ENCODE data around the gene GPC6. TPM values are rescaled to one million over a fixed set of nuclear protein-coding genes. Genes with fewer than 3 reads are reported as not detected.

The GPC6 gene
- total and polyA plus RNA-seq, 4 donors, result 5.9 to 29.1 (median 18.2) TPM

DNA sequence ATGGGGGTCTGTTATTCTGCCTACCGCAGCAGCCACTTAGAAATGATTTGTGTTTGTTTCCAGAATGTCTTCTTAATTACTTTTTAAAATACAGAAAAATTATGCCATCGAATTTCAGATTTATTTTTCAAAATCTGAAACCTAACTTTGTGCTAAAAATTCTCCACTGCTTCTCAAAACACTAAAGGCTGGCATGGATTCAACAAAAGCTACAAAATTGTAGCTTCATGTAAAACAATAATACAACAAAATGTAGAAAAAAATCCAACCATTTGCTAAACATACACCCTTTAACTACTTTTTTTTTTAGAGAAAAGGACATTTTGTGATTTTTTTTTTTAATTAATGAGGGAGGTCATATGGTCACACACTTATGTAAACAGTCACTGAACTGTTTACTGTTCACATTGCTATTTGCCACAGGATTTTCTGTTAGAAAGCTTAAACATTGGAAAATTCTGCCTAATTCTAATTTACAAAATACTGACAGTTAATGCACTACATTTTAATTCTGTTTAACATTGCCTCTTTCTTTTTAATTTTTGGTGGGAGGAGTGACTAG is 646.3 kb downstream of the GPC6 start:
- DNase-seq (ENCODE audit: low spot score), result no peak

DNA sequence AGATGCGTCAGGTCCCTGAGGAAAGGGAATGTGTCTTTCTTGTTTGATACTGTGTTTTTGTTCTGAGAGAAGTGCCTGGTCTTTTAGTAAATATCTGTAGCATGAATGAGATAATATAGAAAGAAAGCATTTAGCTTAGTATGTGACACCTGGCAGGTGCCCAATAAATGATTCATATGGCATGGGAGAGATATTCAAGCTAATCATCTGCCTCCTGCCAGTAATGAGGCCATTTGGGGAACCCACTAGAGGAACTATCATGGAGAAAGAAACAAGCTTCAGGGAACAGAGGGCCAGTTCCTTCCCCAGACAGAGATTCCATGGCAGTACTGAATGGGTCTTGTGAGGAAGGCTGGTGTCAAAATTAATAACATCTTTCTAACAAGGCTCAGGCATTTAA is 648.9 kb downstream of the GPC6 start:
- no peaks in the 10 kb centered on the region for H3K27me3 ChIP-seq (ENCODE audit: control insufficient read depth in 4 of 4, insufficient read depth in 4 of 4, low read length in 3 of 4)
- H3K36me3 ChIP-seq (ENCODE audit: control insufficient read depth in 4 of 4, insufficient read depth in 3 of 4, low read depth in 1 of 4, low read length in 3 of 4), result no peaks in the 10 kb centered on the region
- no peak for DNase-seq (ENCODE audit: low spot score)
- H3K9me3 ChIP-seq (ENCODE audit: control insufficient read depth in 4 of 4, low read length in 3 of 4), result peaks cover 0 to 2% (median under 1%) of the 10 kb centered on the region in 4 donors
- H3K27ac ChIP-seq (ENCODE audit: low read depth in 1 of 2, low read length in 2 of 2), result no peak overlapping the region
- H3K9ac ChIP-seq (ENCODE audit: low read depth in 1 of 2, low read length in 2 of 2), result no peak overlapping the region
- no peaks in the 10 kb centered on the region for H3K4me1 ChIP-seq (ENCODE audit: control insufficient read depth in 4 of 4, insufficient read depth in 4 of 4, low read length in 3 of 4)
- H3K4me3 ChIP-seq (ENCODE audit: low read depth in 1 of 3, low read length in 3 of 3), result no peak overlapping the region
- 95% methylated on average over 1 of the region's 1 CpG for WGBS
- no peak for TF ChIP-seq YY1 (IDR thresholded peaks at IDR 0.05)
- no peak for TF ChIP-seq JUND (IDR thresholded peaks at IDR 0.05)
- TF ChIP-seq GABPA (IDR thresholded peaks at IDR 0.05 in 1 of 2, conservative IDR thresholded peaks at IDR 0.05 in 1 of 2), result no peak
- no peak for TF ChIP-seq RXRA (IDR thresholded peaks at IDR 0.05)
- TF ChIP-seq FOXA2 (IDR thresholded peaks at IDR 0.05), result no peak
- no peak for TF ChIP-seq FOXA1 (IDR thresholded peaks at IDR 0.05)
- TF ChIP-seq EGR1 (IDR thresholded peaks at IDR 0.05; ENCODE audit: low read depth in 2 of 2), result no peak
- TF ChIP-seq, protein P1, sequence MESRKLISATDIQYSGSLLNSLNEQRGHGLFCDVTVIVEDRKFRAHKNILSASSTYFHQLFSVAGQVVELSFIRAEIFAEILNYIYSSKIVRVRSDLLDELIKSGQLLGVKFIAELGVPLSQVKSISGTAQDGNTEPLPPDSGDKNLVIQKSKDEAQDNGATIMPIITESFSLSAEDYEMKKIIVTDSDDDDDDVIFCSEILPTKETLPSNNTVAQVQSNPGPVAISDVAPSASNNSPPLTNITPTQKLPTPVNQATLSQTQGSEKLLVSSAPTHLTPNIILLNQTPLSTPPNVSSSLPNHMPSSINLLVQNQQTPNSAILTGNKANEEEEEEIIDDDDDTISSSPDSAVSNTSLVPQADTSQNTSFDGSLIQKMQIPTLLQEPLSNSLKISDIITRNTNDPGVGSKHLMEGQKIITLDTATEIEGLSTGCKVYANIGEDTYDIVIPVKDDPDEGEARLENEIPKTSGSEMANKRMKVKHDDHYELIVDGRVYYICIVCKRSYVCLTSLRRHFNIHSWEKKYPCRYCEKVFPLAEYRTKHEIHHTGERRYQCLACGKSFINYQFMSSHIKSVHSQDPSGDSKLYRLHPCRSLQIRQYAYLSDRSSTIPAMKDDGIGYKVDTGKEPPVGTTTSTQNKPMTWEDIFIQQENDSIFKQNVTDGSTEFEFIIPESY (IDR thresholded peaks at IDR 0.05), result no peak
- no peak for TF ChIP-seq NR2F2 (IDR thresholded peaks at IDR 0.05)
- TF ChIP-seq, protein P2, sequence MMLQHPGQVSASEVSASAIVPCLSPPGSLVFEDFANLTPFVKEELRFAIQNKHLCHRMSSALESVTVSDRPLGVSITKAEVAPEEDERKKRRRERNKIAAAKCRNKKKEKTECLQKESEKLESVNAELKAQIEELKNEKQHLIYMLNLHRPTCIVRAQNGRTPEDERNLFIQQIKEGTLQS (IDR thresholded peaks at IDR 0.05), result no peak
- TF ChIP-seq HNF4A (conservative IDR thresholded peaks at IDR 0.05), result no peak
- TF ChIP-seq, protein P3, sequence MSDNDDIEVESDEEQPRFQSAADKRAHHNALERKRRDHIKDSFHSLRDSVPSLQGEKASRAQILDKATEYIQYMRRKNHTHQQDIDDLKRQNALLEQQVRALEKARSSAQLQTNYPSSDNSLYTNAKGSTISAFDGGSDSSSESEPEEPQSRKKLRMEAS (IDR thresholded peaks at IDR 0.05), result no peak
- TF ChIP-seq TAF1 (conservative IDR thresholded peaks at IDR 0.05), result no peak

More for the DNA sequence above, 646.3 kb downstream of the GPC6 start:
- Histone ChIP-seq H3K27me3 (ENCODE audit: control insufficient read depth in 4 of 4, insufficient read depth in 4 of 4, low read length in 3 of 4) (no peaks in the 10 kb centered on the region), H3K9me3 (ENCODE audit: control insufficient read depth in 4 of 4, low read length in 3 of 4) (no peaks in the 10 kb centered on the region), H3K27ac (ENCODE audit: low read depth in 1 of 2, low read length in 2 of 2) (no peak overlapping the region), H3K36me3 (ENCODE audit: control insufficient read depth in 4 of 4, insufficient read depth in 3 of 4, low read depth in 1 of 4, low read length in 3 of 4) (no peaks in the 10 kb centered on the region), H3K9ac (ENCODE audit: low read depth in 1 of 2, low read length in 2 of 2) (no peak overlapping the region), H3K4me3 (ENCODE audit: low read depth in 1 of 3, low read length in 3 of 3) (no peak overlapping the region), H3K4me1 (ENCODE audit: control insufficient read depth in 4 of 4, insufficient read depth in 4 of 4, low read length in 3 of 4) (no peaks in the 10 kb centered on the region)
- 70% methylated on average over 2 of the region's 2 CpGs for WGBS
- TF ChIP-seq FOXA1 (IDR thresholded peaks at IDR 0.05) (no peak), YY1 (IDR thresholded peaks at IDR 0.05) (peak; percentile 10), SP1 (IDR thresholded peaks at IDR 0.05) (no peak), NR2F2 (IDR thresholded peaks at IDR 0.05) (peak; percentile 84)

DNA sequence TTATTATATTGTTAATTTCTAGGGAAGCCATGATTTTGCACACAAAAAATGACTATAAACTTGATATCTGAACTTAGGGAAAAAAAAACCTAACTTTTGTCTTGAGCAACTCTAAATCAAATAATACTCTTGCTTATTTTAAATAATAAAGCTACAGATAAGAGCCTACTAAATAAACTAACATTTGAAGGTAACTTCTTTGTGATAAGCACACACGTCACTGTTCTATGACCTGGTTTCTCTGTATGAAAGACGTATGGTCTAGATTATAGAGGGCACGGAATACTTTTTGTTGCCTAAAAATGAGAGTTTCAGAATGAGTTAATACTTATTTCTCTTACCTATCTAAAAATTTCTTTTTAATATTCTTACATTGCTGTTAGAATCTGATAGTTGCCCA is 649.6 kb downstream of the GPC6 start:
- Histone ChIP-seq H3K9ac (ENCODE audit: low read depth in 1 of 2, low read length in 2 of 2) (no peak overlapping the region), H3K27me3 (ENCODE audit: control insufficient read depth in 4 of 4, insufficient read depth in 4 of 4, low read length in 3 of 4) (no peaks in the 10 kb centered on the region), H3K27ac (ENCODE audit: low read depth in 1 of 2, low read length in 2 of 2) (no peak overlapping the region), H3K9me3 (ENCODE audit: control insufficient read depth in 4 of 4, low read length in 3 of 4) (peaks cover 0 to 2% (median under 1%) of the 10 kb centered on the region in 4 donors), H3K36me3 (ENCODE audit: control insufficient read depth in 4 of 4, insufficient read depth in 3 of 4, low read depth in 1 of 4, low read length in 3 of 4) (no peaks in the 10 kb centered on the region), H3K4me1 (ENCODE audit: control insufficient read depth in 4 of 4, insufficient read depth in 4 of 4, low read length in 3 of 4) (no peaks in the 10 kb centered on the region), H3K4me3 (ENCODE audit: low read depth in 1 of 3, low read length in 3 of 3) (no peak overlapping the region)
- no peak for DNase-seq (ENCODE audit: low spot score)
- 66% methylated on average over 3 of the region's 3 CpGs for WGBS
- TF ChIP-seq RXRA (IDR thresholded peaks at IDR 0.05) (no peak), YY1 (IDR thresholded peaks at IDR 0.05) (no peak), NR2F2 (IDR thresholded peaks at IDR 0.05) (no peak), REST (IDR thresholded peaks at IDR 0.05) (no peak), RAD21 (IDR thresholded peaks at IDR 0.05) (no peak), TAF1 (conservative IDR thresholded peaks at IDR 0.05) (no peak), EGR1 (IDR thresholded peaks at IDR 0.05; ENCODE audit: low read depth in 2 of 2) (no peak), SP1 (IDR thresholded peaks at IDR 0.05) (no peak), FOXA1 (IDR thresholded peaks at IDR 0.05) (no peak), JUND (IDR thresholded peaks at IDR 0.05) (no peak), GABPA (IDR thresholded peaks at IDR 0.05 in 1 of 2, conservative IDR thresholded peaks at IDR 0.05 in 1 of 2) (no peak)
- TF ChIP-seq, protein P1 (IDR thresholded peaks at IDR 0.05), result no peak
- TF ChIP-seq, protein P4, sequence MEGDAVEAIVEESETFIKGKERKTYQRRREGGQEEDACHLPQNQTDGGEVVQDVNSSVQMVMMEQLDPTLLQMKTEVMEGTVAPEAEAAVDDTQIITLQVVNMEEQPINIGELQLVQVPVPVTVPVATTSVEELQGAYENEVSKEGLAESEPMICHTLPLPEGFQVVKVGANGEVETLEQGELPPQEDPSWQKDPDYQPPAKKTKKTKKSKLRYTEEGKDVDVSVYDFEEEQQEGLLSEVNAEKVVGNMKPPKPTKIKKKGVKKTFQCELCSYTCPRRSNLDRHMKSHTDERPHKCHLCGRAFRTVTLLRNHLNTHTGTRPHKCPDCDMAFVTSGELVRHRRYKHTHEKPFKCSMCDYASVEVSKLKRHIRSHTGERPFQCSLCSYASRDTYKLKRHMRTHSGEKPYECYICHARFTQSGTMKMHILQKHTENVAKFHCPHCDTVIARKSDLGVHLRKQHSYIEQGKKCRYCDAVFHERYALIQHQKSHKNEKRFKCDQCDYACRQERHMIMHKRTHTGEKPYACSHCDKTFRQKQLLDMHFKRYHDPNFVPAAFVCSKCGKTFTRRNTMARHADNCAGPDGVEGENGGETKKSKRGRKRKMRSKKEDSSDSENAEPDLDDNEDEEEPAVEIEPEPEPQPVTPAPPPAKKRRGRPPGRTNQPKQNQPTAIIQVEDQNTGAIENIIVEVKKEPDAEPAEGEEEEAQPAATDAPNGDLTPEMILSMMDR (IDR thresholded peaks at IDR 0.05; ENCODE audit: low read depth, low read length, missing input control), result no peak

All from liver (tissue), 9 donors.